ENCODE data around the gene SH3RF3. TPM values are rescaled to one million over a fixed set of nuclear protein-coding genes. Genes with fewer than 3 reads are reported as not detected.

Gene SH3RF3
- total RNA-seq, 2 donors from 2014 or later, result 1.5 to 1.8 TPM

- TF ChIP-seq, protein P1, sequence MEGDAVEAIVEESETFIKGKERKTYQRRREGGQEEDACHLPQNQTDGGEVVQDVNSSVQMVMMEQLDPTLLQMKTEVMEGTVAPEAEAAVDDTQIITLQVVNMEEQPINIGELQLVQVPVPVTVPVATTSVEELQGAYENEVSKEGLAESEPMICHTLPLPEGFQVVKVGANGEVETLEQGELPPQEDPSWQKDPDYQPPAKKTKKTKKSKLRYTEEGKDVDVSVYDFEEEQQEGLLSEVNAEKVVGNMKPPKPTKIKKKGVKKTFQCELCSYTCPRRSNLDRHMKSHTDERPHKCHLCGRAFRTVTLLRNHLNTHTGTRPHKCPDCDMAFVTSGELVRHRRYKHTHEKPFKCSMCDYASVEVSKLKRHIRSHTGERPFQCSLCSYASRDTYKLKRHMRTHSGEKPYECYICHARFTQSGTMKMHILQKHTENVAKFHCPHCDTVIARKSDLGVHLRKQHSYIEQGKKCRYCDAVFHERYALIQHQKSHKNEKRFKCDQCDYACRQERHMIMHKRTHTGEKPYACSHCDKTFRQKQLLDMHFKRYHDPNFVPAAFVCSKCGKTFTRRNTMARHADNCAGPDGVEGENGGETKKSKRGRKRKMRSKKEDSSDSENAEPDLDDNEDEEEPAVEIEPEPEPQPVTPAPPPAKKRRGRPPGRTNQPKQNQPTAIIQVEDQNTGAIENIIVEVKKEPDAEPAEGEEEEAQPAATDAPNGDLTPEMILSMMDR (conservative IDR thresholded peaks at IDR 0.05), result no peak
- no peak overlapping the region for H3K9ac ChIP-seq (ENCODE audit: extremely low read depth, low read length, poor library complexity, severe bottlenecking)
Observed at GRCh38 chr2:109225170-109225782, 96.3 kb downstream of the SH3RF3 start.

GRCh38 chr2:109226128-109226527 lies 97.1 kb downstream of the SH3RF3 start:
- no peaks in the 10 kb centered on the region for H3K4me1 ChIP-seq (ENCODE audit: control insufficient read depth, insufficient read depth, low read length)
- H3K36me3 Mint-ChIP-seq (ENCODE audit: low read depth), result no peaks in the 10 kb centered on the region
- H3K4me3 ChIP-seq (ENCODE audit: low read length), result no peak overlapping the region
- no peaks in the 10 kb centered on the region for H3K9me3 ChIP-seq (ENCODE audit: control insufficient read depth, low read length)
- no peaks in the 10 kb centered on the region for H3K9me3 Mint-ChIP-seq
- TF ChIP-seq, protein P1 (conservative IDR thresholded peaks at IDR 0.05), result no peak
- H3K27me3 Mint-ChIP-seq (ENCODE audit: insufficient read depth), result peaks cover 1% of the 10 kb centered on the region
- no peak overlapping the region for H3K9ac ChIP-seq (ENCODE audit: extremely low read depth, low read length, poor library complexity, severe bottlenecking)
- no peak overlapping the region for H3K4me3 Mint-ChIP-seq
- H3K4me1 Mint-ChIP-seq, result peaks cover 11% of the 10 kb centered on the region
- H3K27me3 ChIP-seq (ENCODE audit: control insufficient read depth, insufficient read depth, low read length, poor library complexity, severe bottlenecking), result no peaks in the 10 kb centered on the region
- no peak overlapping the region for H3K27ac ChIP-seq (ENCODE audit: low read depth, low read length)
- 88% methylated on average over 2 of the region's 2 CpGs; no CpG with 5 or more reads in 1 of the 2 experiments for whole genome bisulfite sequencing, 2 experiments (ENCODE audit: insufficient coverage in 1 of 2, insufficient read length in 1 of 2)
- H3K36me3 ChIP-seq (ENCODE audit: control insufficient read depth, insufficient read depth, low read length), result no peaks in the 10 kb centered on the region
- no peak overlapping the region for H3K27ac Mint-ChIP-seq
- DNase-seq, result no peak

More at GRCh38 chr2:109225170-109225782, 96.3 kb downstream of the SH3RF3 start:
- H3K4me3 Mint-ChIP-seq, result no peak overlapping the region
- H3K36me3 Mint-ChIP-seq (ENCODE audit: low read depth), result no peaks in the 10 kb centered on the region
- H3K4me1 ChIP-seq (ENCODE audit: control insufficient read depth, insufficient read depth, low read length), result no peaks in the 10 kb centered on the region
- no peak overlapping the region for H3K27ac Mint-ChIP-seq
- H3K27me3 Mint-ChIP-seq (ENCODE audit: insufficient read depth), result peaks cover 1% of the 10 kb centered on the region
- H3K4me1 Mint-ChIP-seq, result peaks cover 11% of the 10 kb centered on the region
- DNase-seq, result no peak
- WGBS, 2 experiments (ENCODE audit: insufficient coverage in 1 of 2, insufficient read length in 1 of 2), result 92 to 100% methylated on average over 4 to 11 of the region's 11 CpGs
- H3K27ac ChIP-seq (ENCODE audit: low read depth, low read length), result no peak overlapping the region
- H3K9me3 ChIP-seq (ENCODE audit: control insufficient read depth, low read length), result no peaks in the 10 kb centered on the region
- H3K27me3 ChIP-seq (ENCODE audit: control insufficient read depth, insufficient read depth, low read length, poor library complexity, severe bottlenecking), result no peaks in the 10 kb centered on the region
- H3K4me3 ChIP-seq (ENCODE audit: low read length), result no peak overlapping the region
- no peaks in the 10 kb centered on the region for H3K9me3 Mint-ChIP-seq
- no peaks in the 10 kb centered on the region for H3K36me3 ChIP-seq (ENCODE audit: control insufficient read depth, insufficient read depth, low read length)

DNA sequence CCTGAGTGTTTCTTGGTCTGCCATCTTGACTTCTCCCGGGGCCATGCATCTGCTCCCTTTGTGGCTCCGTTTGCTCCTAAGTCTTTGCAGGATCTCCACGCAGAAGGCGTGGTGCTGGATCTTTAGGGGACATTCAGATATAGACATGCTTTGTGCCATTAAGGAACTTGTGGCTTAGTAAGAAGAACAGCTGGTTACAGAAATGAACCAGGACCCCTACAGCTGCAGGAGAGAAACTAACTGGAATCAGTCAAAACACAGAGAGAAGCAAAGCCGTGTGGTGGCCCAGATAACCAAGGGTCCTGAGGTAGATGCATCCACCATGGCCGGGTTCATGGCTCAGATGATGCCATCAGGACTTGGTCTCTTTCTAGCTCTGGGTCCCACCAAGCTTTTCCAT lies 97.6 kb downstream of the SH3RF3 start:
- Histone ChIP-seq H3K9ac (ENCODE audit: extremely low read depth, low read length, poor library complexity, severe bottlenecking) (no peak overlapping the region), H3K4me3 (ENCODE audit: low read length) (no peak overlapping the region), H3K9me3 (ENCODE audit: control insufficient read depth, low read length) (no peaks in the 10 kb centered on the region), H3K27me3 (ENCODE audit: control insufficient read depth, insufficient read depth, low read length, poor library complexity, severe bottlenecking) (no peaks in the 10 kb centered on the region), H3K4me1 (ENCODE audit: control insufficient read depth, insufficient read depth, low read length) (no peaks in the 10 kb centered on the region), H3K27ac (ENCODE audit: low read depth, low read length) (no peak overlapping the region), H3K36me3 (ENCODE audit: control insufficient read depth, insufficient read depth, low read length) (no peaks in the 10 kb centered on the region)
- Mint-ChIP-seq H3K4me3 (no peak overlapping the region), H3K27ac (no peak overlapping the region), H3K36me3 (ENCODE audit: low read depth) (no peaks in the 10 kb centered on the region), H3K9me3 (no peaks in the 10 kb centered on the region), H3K27me3 (ENCODE audit: insufficient read depth) (peaks cover 1% of the 10 kb centered on the region), H3K4me1 (peaks cover 11% of the 10 kb centered on the region)
- TF ChIP-seq, protein P1 (conservative IDR thresholded peaks at IDR 0.05), result no peak
- 90 to 95% methylated on average over 4 to 6 of the region's 6 CpGs for WGBS, 2 experiments (ENCODE audit: insufficient coverage in 1 of 2, insufficient read length in 1 of 2)
- no peak for DNase-seq
